Fibroblast of mammary gland (primary cell): ENCODE measurements around the gene PIK3C2G.
"Not testable (repeated sequence)": the region's sequence is repeated elsewhere in the genome, so short reads cannot be mapped to it uniquely, and the experiment has no call there.

ENCODE experiments used
- DNase-seq: peaks from one replicate; pipeline ENCODE4 v3.0.0-alpha.2; 2010; ENCODE audit warnings: low read depth
- H3K4me3 ChIP-seq: 2 replicates; pipeline ENCODE4 v1.5.1; 2011; ENCODE audit warnings: low read depth, mild to moderate bottlenecking, low read length, moderate library complexity; ENCODE audit not compliant: control insufficient read depth
- TF ChIP-seq, protein P1 (sequence below): conservative IDR thresholded peaks from 2 replicates; pipeline ENCODE4 v1.5.1; 2011; ENCODE audit warnings: low read depth, low read length, inconsistent platforms; ENCODE audit not compliant: control insufficient read depth, insufficient read depth

Gene PIK3C2G

GRCh38 chr12:18676996-18677588 is 415.8 kb downstream of the PIK3C2G start:
- H3K4me3 ChIP-seq: no peak overlapping the region
- DNase-seq: peak; percentile 38
- TF ChIP-seq, protein P1, sequence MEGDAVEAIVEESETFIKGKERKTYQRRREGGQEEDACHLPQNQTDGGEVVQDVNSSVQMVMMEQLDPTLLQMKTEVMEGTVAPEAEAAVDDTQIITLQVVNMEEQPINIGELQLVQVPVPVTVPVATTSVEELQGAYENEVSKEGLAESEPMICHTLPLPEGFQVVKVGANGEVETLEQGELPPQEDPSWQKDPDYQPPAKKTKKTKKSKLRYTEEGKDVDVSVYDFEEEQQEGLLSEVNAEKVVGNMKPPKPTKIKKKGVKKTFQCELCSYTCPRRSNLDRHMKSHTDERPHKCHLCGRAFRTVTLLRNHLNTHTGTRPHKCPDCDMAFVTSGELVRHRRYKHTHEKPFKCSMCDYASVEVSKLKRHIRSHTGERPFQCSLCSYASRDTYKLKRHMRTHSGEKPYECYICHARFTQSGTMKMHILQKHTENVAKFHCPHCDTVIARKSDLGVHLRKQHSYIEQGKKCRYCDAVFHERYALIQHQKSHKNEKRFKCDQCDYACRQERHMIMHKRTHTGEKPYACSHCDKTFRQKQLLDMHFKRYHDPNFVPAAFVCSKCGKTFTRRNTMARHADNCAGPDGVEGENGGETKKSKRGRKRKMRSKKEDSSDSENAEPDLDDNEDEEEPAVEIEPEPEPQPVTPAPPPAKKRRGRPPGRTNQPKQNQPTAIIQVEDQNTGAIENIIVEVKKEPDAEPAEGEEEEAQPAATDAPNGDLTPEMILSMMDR: no peak

GRCh38 chr12:18681818-18682217 is 420.5 kb downstream of the PIK3C2G start:
- no peak overlapping the region for H3K4me3 ChIP-seq
- DNase-seq: no peak
- TF ChIP-seq, protein P1: no peak

GRCh38 chr12:18683327-18684013 is 422.2 kb downstream of the PIK3C2G start:
- peak; percentile 38 for DNase-seq
- H3K4me3 ChIP-seq: no peak overlapping the region
- TF ChIP-seq, protein P1: no peak

GRCh38 chr12:18684430-18684829 is 423.1 kb downstream of the PIK3C2G start:
- DNase-seq: peak; percentile 20
- H3K4me3 ChIP-seq: no peak overlapping the region
- TF ChIP-seq, protein P1: no peak

DNA sequence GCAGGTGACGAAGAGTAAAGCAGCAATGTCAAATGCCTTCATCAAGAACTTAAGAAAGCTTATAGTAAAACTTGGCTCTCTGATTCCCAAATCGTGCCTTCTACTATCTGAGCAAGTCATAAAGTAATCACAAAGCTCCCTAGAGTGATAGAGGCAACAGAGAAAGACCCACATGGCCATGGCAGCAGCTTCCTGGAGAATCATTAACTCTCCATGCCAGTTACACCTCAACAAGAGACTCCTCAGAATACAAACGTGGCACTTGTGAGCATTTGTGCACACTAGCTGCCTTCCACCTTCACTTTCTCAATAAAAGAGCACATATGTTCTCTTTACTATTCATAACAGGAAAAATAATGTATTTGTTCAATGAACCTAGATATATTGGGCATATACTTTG is 428.5 kb downstream of the PIK3C2G start:
- H3K4me3 ChIP-seq: no peak overlapping the region
- DNase-seq: no peak
- TF ChIP-seq, protein P1: no peak

- peak; percentile 95 for DNase-seq
- H3K4me3 ChIP-seq: no peak overlapping the region
- TF ChIP-seq, protein P1: no peak
Observed at GRCh38 chr12:18690653-18691052, 429.3 kb downstream of the PIK3C2G start.

DNA sequence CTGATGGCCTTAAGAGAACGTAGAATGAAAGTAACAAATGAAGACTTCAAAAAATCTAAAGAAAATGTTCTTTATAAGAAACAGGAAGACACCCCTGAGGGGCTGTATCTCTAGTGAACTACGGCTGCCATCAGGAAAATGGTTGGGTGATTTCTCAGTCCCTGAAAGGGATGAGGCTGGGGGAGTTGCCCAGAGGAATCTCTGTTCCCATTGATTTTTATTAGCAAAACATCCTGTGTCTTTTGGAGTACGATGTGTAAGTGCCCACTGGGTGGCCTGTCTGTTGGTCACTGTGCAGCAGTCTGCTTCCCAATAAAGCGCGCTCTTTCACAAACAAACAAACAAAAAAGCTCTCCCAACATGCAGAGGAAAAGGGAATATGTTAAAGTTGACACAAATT is 432.7 kb downstream of the PIK3C2G start:
- not testable (repeated sequence) for H3K4me3 ChIP-seq, DNase-seq
